ENCODE measurements around the gene DAD1.

GRCh38 chr14:22553445-22553844 is 35.6 kb downstream of the DAD1 start:
- TF ChIP-seq CTCF (IDR thresholded peaks at IDR 0.05) (no peak), POLR2A (IDR thresholded peaks at IDR 0.05) (no peak)

All from adrenal gland (tissue), 5 donors.